GM12891 (cell line): Measurements from ENCODE around the gene IL1RAPL1.

Source experiments
- DNase-seq: peaks from one replicate; pipeline ENCODE4 v3.0.0; 2011; ENCODE audit warnings: low spot score; ENCODE audit not compliant: insufficient read length
- FAIRE-seq: peaks from 2 replicates; lab custom pipeline; 2011; peaks lifted over from hg19 to GRCh38; lab: Jason Lieb, UNC
- PAX5 ChIP-seq: IDR thresholded peaks from 2 replicates; pipeline ENCODE4 v1.6.1; 2011; ENCODE audit warnings: low read length, moderate library complexity, mild to moderate bottlenecking; ENCODE audit not compliant: insufficient read depth, severe bottlenecking
- POLR2A ChIP-seq: IDR thresholded peaks from 2 replicates; pipeline ENCODE4 v1.6.1; 2011; ENCODE audit warnings: low read depth, low read length, control low read depth
- POLR2AphosphoS5 ChIP-seq: IDR thresholded peaks from 2 replicates; pipeline ENCODE4 v1.6.1; 2011; ENCODE audit warnings: low read depth, low read length, control low read depth
- POU2F2 ChIP-seq: IDR thresholded peaks from 2 replicates; pipeline ENCODE4 v1.6.1; 2011; ENCODE audit warnings: low read depth, mild to moderate bottlenecking, control low read depth, low read length, moderate library complexity
- SPI1 ChIP-seq: IDR thresholded peaks from 2 replicates; pipeline ENCODE4 v1.6.1; 2011; ENCODE audit warnings: low read depth, low read length, control low read depth
- TAF1 ChIP-seq: IDR thresholded peaks from 2 replicates; pipeline ENCODE4 v1.6.1; 2011; ENCODE audit warnings: low read depth, low read length, control low read depth

The IL1RAPL1 gene

GRCh38 chrX:29447867-29448266 lies 860.6 kb downstream of the IL1RAPL1 start:
- TF ChIP-seq POU2F2, result no peak
- TF ChIP-seq TAF1, result no peak
- TF ChIP-seq SPI1, result no peak
- no peak for TF ChIP-seq POLR2A
- TF ChIP-seq POLR2AphosphoS5, result no peak
- TF ChIP-seq PAX5, result no peak
- FAIRE-seq (no peak), DNase-seq (no peak)

DNA sequence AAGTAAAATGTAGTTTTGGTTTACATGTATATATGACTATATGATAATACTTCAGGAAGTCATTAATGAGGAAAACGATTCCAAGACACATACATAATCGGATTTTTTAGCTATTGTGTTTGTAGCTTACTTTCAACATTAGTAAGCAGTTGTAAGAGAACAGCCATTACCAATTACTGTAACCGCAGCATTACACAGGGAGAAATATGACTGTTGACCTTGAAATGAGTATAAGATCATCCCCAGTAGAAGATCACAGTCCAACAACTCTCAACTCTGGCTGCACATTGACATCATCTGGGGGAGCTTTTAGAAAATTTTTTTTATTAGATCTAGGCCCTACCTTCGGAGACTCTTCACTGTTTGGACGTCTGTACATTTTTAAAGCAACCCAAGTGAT lies 866.1 kb downstream of the IL1RAPL1 start:
- no peak for FAIRE-seq

DNA sequence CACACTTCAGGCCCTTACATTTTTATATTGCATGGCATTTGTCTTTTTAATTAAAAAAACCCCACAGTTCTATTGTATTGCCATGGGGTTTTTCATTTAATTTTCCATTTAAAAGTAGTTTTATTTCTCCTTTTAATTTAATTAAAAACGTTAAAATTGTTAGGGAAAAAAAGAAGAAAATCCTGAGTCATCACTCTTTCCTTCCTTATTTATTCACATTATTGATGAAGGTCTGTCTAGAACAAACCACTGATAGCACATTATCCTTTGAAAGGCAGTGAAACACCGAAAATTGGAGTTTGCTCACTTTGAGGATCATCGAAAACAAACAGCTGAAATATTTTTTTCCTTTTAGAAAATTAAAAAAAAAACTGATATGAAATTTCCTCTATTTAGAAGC lies 868.5 kb downstream of the IL1RAPL1 start:
- FAIRE-seq (no peak), DNase-seq (no peak)
- no peak for TF ChIP-seq POLR2AphosphoS5

More for the DNA sequence above, 866.1 kb downstream of the IL1RAPL1 start:
- no peak for TF ChIP-seq POLR2A
- TF ChIP-seq TAF1, result no peak
- TF ChIP-seq SPI1, result no peak
- no peak for TF ChIP-seq POLR2AphosphoS5
- no peak for DNase-seq

GRCh38 chrX:29461039-29461438 lies 873.8 kb downstream of the IL1RAPL1 start:
- FAIRE-seq, result no peak
- no peak for DNase-seq
- TF ChIP-seq POLR2AphosphoS5 (no peak), SPI1 (no peak), POU2F2 (no peak)

DNA sequence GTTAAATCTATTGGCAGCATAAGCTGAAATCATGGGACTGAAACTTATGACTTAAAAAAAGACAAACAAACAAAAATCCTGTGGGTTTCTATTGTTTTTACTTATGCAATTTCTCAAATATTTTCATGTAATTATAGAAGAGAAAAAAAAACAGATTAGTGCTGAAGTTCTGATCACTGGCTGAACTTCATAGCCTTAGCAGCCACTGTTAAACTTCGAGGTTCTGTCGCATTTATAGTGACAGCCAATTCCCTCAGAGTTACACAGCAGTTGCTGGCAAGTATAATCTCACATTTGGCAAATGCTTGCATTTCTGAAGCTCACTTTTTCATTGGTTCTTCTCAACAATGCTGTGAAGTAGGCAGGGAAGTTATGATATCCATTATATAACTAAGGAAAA lies 879.2 kb downstream of the IL1RAPL1 start:
- TF ChIP-seq SPI1 (no peak), POU2F2 (no peak), PAX5 (no peak), POLR2AphosphoS5 (no peak), TAF1 (no peak), POLR2A (no peak)
- FAIRE-seq, result no peak
- no peak for DNase-seq

DNA sequence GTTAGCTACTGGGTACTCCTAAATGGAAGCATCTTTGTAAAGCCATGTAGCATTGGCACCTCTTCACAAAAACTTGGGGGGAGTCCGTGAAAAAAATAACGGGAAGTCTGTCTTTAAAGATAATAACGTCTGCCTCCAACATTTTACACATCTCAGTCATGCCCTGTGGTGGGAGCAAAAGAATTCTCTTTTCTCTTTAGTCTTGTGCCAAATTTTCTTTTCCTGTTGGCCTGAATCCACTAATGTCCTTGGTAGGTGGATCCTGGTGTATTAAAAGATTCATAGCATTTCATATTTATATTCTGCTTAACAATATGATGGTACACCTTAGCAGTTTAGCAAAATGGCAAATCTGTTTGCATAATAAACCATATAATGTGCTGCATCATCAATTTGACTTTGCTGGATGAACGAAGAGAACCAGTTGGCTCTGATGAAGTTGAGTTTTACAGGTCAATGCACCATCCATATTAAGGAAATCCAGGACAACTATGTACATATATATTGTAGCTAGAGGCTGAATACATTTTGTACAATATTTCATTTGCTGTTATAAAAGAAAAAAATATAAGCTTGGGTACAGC lies 881.8 kb downstream of the IL1RAPL1 start:
- no peak for TF ChIP-seq PAX5
- TF ChIP-seq POU2F2, result no peak
- TF ChIP-seq TAF1, result no peak
- TF ChIP-seq POLR2AphosphoS5, result no peak
- TF ChIP-seq SPI1, result no peak
- TF ChIP-seq POLR2A, result no peak
- no peak for DNase-seq
- no peak for FAIRE-seq

GRCh38 chrX:29470030-29470429 lies 882.8 kb downstream of the IL1RAPL1 start:
- DNase-seq (no peak), FAIRE-seq (no peak)
- no peak for TF ChIP-seq SPI1
- TF ChIP-seq POLR2A, result no peak
- no peak for TF ChIP-seq POU2F2
- no peak for TF ChIP-seq PAX5
- no peak for TF ChIP-seq TAF1
- no peak for TF ChIP-seq POLR2AphosphoS5

- peak; percentile 38 for FAIRE-seq
- DNase-seq, result no peak
- TF ChIP-seq TAF1 (no peak), SPI1 (no peak), PAX5 (no peak), POLR2A (no peak), POU2F2 (no peak), POLR2AphosphoS5 (no peak)
These were observed 884.6 kb downstream of the IL1RAPL1 start for GRCh38 chrX:29471829-29472228.

- no peak for FAIRE-seq
- TF ChIP-seq POLR2A (no peak), PAX5 (no peak), POLR2AphosphoS5 (no peak), TAF1 (no peak), SPI1 (no peak), POU2F2 (no peak)
These were observed 890.6 kb downstream of the IL1RAPL1 start for GRCh38 chrX:29477878-29478277.

GRCh38 chrX:29478336-29479069 lies 891.3 kb downstream of the IL1RAPL1 start:
- no peak for TF ChIP-seq TAF1
- TF ChIP-seq POLR2A, result no peak
- no peak for TF ChIP-seq POLR2AphosphoS5
- TF ChIP-seq PAX5, result no peak
- no peak for TF ChIP-seq SPI1
- no peak for TF ChIP-seq POU2F2
- FAIRE-seq (peak; percentile 89), DNase-seq (no peak)

More at GRCh38 chrX:29477878-29478277, 890.6 kb downstream of the IL1RAPL1 start:
- no peak for DNase-seq
